GM12873 (cell line): ENCODE measurements around the gene FAM217B.

ENCODE experiments used
- TF ChIP-seq, protein P1 (sequence below): IDR thresholded peaks from 2 replicates; pipeline ENCODE4 v1.5.1; 2012; ENCODE audit warnings: low read depth, mild to moderate bottlenecking, moderate library complexity, low read length, control low read depth; ENCODE audit not compliant: insufficient read depth; ENCODE audit errors: missing control alignments

Gene FAM217B

DNA sequence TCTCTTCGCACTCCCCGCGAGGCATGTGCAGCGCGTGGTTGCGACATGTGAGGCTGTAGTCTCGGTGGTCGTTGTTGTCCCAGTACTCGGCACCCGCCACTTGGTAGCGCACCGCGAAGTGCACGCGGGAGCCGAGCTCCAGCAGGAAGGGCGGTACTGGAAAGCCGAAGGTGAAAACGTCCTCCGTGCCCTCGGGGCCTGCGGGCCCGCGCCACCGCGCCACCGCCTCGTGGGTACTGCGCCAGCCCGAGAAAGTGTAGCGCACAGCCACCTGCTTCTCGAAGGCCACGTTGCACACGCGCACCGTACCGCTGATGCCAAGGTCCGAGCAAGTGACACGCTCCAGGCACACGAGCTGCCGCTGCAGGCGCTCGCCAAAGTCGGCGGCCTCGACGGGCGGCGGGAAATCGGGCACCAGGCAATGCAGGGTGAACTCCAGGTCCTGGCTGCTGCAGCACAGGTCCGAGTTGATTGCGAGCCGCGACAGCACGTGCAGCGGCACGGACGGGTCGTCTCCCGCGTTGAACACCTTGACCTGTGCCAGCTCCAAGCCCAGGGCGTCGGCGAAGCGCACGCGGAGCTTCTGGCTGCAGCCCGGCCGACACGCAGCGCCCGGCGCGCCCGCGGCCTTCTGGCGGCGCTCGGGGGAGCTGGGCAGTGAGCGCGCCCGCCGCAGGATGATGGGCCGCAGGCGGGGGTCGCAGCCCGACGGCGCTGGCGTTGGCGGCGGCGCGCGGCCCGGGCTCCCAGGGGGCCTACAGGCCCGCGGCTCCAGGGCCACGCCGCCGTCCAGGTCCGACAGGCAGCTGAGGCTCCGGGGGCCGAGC, 924 bp upstream of the FAM217B start:
- TF ChIP-seq, protein P1, sequence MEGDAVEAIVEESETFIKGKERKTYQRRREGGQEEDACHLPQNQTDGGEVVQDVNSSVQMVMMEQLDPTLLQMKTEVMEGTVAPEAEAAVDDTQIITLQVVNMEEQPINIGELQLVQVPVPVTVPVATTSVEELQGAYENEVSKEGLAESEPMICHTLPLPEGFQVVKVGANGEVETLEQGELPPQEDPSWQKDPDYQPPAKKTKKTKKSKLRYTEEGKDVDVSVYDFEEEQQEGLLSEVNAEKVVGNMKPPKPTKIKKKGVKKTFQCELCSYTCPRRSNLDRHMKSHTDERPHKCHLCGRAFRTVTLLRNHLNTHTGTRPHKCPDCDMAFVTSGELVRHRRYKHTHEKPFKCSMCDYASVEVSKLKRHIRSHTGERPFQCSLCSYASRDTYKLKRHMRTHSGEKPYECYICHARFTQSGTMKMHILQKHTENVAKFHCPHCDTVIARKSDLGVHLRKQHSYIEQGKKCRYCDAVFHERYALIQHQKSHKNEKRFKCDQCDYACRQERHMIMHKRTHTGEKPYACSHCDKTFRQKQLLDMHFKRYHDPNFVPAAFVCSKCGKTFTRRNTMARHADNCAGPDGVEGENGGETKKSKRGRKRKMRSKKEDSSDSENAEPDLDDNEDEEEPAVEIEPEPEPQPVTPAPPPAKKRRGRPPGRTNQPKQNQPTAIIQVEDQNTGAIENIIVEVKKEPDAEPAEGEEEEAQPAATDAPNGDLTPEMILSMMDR, result no peak

GRCh38 chr20:59939879-59940128, 385 bp upstream of the FAM217B start:
- TF ChIP-seq, protein P1, result no peak

- TF ChIP-seq, protein P1, result no peak
Measured at GRCh38 chr20:59940956-59941294, 736 bp downstream of the FAM217B start.

DNA sequence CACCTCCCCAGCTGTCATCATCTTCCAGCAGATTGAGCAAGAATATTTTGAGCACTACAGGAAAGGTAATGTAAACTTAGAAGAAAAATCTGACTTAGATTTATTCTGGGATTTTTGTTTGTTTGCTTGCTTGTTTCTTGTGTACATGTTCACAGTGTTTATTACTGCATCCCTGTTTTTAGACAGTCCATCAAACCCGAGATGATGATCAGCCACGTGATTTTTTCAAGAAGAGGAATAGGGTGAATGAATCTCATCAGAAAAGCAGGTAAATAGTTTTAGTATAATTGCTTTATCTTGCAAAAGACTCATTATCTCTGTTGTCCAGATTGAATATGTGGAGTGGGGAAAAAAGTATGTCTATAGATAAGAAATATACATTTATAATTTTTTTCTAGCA, 2.1 kb downstream of the FAM217B start:
- TF ChIP-seq, protein P1, result no peak

DNA sequence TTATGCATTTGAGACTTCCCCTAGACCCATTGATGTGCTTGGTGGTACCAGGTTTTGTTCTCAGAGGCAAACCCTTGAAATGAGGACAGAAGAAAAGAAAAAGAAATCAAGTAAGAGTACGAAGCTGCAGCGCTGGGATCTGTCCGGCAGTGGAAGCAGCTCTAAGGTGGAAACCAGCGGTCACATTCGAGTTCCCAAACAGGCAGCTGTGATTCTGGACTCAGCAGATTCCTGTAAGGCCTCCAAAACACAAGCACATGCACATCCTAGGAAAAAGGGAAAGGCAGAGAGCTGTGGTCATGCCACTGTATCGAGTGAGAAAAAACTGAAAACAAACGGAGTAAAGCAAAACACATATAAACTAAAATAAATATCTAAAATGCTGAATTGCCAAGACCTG, 4.5 kb downstream of the FAM217B start:
- TF ChIP-seq, protein P1, result no peak

GRCh38 chr20:59945175-59945574, 5.0 kb downstream of the FAM217B start:
- TF ChIP-seq, protein P1, result no peak

DNA sequence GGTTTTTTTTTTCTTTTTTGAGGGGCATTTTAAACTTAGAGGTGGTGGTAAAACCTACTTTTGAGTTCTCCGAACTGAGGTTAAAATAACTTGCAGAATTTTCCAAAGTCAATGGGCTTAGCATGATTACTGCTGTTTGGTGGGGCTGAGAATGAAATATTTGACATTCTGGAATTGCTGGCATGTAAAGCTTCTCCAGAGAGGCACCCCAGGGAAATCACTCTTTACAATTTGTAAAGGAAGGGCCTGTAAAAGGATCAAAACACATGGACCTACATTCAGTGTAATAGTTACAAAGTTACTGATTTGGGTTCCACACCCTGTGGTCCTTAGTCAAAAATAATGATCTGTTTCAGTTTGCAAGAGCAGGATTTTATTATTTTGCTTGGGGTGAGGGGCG, 5.5 kb downstream of the FAM217B start:
- TF ChIP-seq, protein P1, result no peak
